Neural cell (in vitro differentiated cells): ENCODE measurements around the gene SLC44A4. TPM values are rescaled to one million over a fixed set of nuclear protein-coding genes. Genes with fewer than 3 reads are reported as not detected.

Source experiments
- H2AFZ ChIP-seq: fragments of 200-600, 300-800 bp; sonication (generic), shearing (Covaris generic); 2 replicates; pipeline ENCODE4 v1.6.0; 2014; ENCODE audit warnings: low read depth, mild to moderate bottlenecking, antibody characterized with exemption, low read length, moderate library complexity
- H3F3A ChIP-seq: fragments of 200-600 bp; shearing (Covaris generic); 2 replicates; pipeline ENCODE4 v1.6.1; 2016; ENCODE audit warnings: mild to moderate bottlenecking, moderate library complexity, mixed read lengths, antibody characterized with exemption, low read length; ENCODE audit not compliant: insufficient read depth, poor library complexity, severe bottlenecking
- H3K27ac ChIP-seq: fragments of 200-600, 300-800 bp; sonication (generic), shearing (Covaris generic); 2 replicates; pipeline ENCODE4 v1.5.1; 2014; ENCODE audit warnings: mild to moderate bottlenecking, low read length, moderate library complexity
- H3K27me3 ChIP-seq: fragments of 300-800, 200-600 bp; sonication (generic), shearing (Covaris generic); 2 replicates; pipeline ENCODE4 v1.6.0; 2014; ENCODE audit warnings: mild to moderate bottlenecking, low read depth, low read length, moderate library complexity; ENCODE audit not compliant: insufficient read depth
- H3K36me3 ChIP-seq: fragments of 300-800, 200-600 bp; sonication (generic), shearing (Covaris generic); 2 replicates; pipeline ENCODE4 v1.5.1; 2014; ENCODE audit warnings: mild to moderate bottlenecking, antibody characterized with exemption, low read length, moderate library complexity; ENCODE audit not compliant: insufficient read depth
- H3K4me2 ChIP-seq: fragments of 300-800, 200-600 bp; sonication (generic), shearing (Covaris generic); 2 replicates; pipeline ENCODE4 v1.6.0; 2014; ENCODE audit warnings: mild to moderate bottlenecking, low read length
- H3K4me3 ChIP-seq: fragments of 300-800, 200-600 bp; sonication (generic), shearing (Covaris generic); 2 replicates; pipeline ENCODE4 v1.5.1; 2014; ENCODE audit warnings: mild to moderate bottlenecking, low read length, moderate library complexity
- H3K79me2 ChIP-seq: fragments of 200-600 bp; shearing (Covaris generic); replicated peaks from 2 replicates; pipeline ENCODE4 v1.6.0; 2014; ENCODE audit warnings: mild to moderate bottlenecking, low read length, moderate library complexity; ENCODE audit not compliant: insufficient read depth
- H3K9ac ChIP-seq: fragments of 300-800, 200-600 bp; sonication (generic), shearing (Covaris generic); 2 replicates; pipeline ENCODE4 v1.6.1; 2016; ENCODE audit warnings: mild to moderate bottlenecking, low read length, mixed read lengths
- H3K9me2 ChIP-seq: fragments of 200-600 bp; shearing (Covaris generic); 2 replicates; pipeline ENCODE4 v1.6.1; 2016; ENCODE audit warnings: mild to moderate bottlenecking, low read length, mixed read lengths; ENCODE audit not compliant: insufficient read depth
- H3K9me3 ChIP-seq: fragments of 200-600, 300-800 bp; sonication (generic), shearing (Covaris generic); 2 replicates; pipeline ENCODE4 v1.6.1; 2016; ENCODE audit warnings: mild to moderate bottlenecking, mixed run types, low read length, moderate library complexity, mixed read lengths
- H4K20me1 ChIP-seq: fragments of 200-600 bp; shearing (Covaris generic); 2 replicates; pipeline ENCODE4 v1.6.1; 2016; ENCODE audit warnings: mild to moderate bottlenecking, mixed run types; ENCODE audit not compliant: insufficient read depth
- CTCF ChIP-seq: fragments of 450-650 bp; IDR thresholded peaks from 2 replicates; pipeline ENCODE4 v1.5.1; 2014; ENCODE audit warnings: antibody characterized with exemption, mild to moderate bottlenecking, moderate library complexity; ENCODE audit not compliant: poor library complexity, severe bottlenecking
- EP300 ChIP-seq: fragments of 450-650 bp; conservative IDR thresholded peaks from 2 replicates; pipeline ENCODE4 v1.6.1; 2014; ENCODE audit warnings: antibody characterized with exemption, mild to moderate bottlenecking, moderate library complexity; ENCODE audit not compliant: poor library complexity, severe bottlenecking
- EZH2 ChIP-seq: fragments of 200-600, 300-800 bp; shearing (Covaris generic), sonication (generic); IDR thresholded peaks from 2 replicates; pipeline ENCODE4 v1.6.1; 2014; ENCODE audit warnings: antibody characterized with exemption, low read length, borderline replicate concordance, mild to moderate bottlenecking; ENCODE audit not compliant: insufficient read depth, poor library complexity, severe bottlenecking
- MXI1 ChIP-seq: fragments of 450-650 bp; conservative IDR thresholded peaks from 2 replicates; pipeline ENCODE4 v1.6.1; 2014; ENCODE audit warnings: antibody characterized with exemption, mild to moderate bottlenecking; ENCODE audit not compliant: poor library complexity, severe bottlenecking
- POLR2AphosphoS5 ChIP-seq: IDR thresholded peaks from 2 replicates; pipeline ENCODE4 v1.6.1; 2012
- RAD21 ChIP-seq: fragments of 450-650 bp; conservative IDR thresholded peaks from 2 replicates; pipeline ENCODE4 v1.6.1; 2014; ENCODE audit warnings: antibody characterized with exemption, mild to moderate bottlenecking, moderate library complexity
- REST ChIP-seq: IDR thresholded peaks from 2 replicates; pipeline ENCODE4 v1.6.1; 2012; ENCODE audit warnings: borderline replicate concordance
- SMC3 ChIP-seq: fragments of 450-650 bp; conservative IDR thresholded peaks from 2 replicates; pipeline ENCODE4 v1.6.1; 2014; ENCODE audit warnings: antibody characterized with exemption, mild to moderate bottlenecking, moderate library complexity; ENCODE audit not compliant: poor library complexity
- TAF1 ChIP-seq: IDR thresholded peaks from 2 replicates; pipeline ENCODE4 v1.6.1; 2012; ENCODE audit warnings: low read depth
- polyA plus RNA-seq: library from polyadenylated mRNA; depleted of rRNA; stranded (reverse); fragments of >200 nt; gene quantifications from 2 replicates; pipeline ENCODE4 v1.2.3, GENCODE V29; 2014
- small RNA-seq, 3 experiments: library from RNA; depleted of rRNA; stranded (forward); fragments of <200 nt; gene quantifications; one replicate each; pipeline ENCODE3, GENCODE V24; 2012

SLC44A4 gene
- polyA plus RNA-seq, 1 donor from 2014 or later, result 0.09 TPM

- Histone ChIP-seq H3K4me2 (no peak overlapping the region), H3K27ac (no peak overlapping the region), H4K20me1 (no peaks in the 10 kb centered on the region), H3K9me3 (no peaks in the 10 kb centered on the region), H3K36me3 (no peaks in the 10 kb centered on the region), H2AFZ (no peak overlapping the region), H3K9ac (no peak overlapping the region), H3K27me3 (no peaks in the 10 kb centered on the region), H3K9me2 (no peaks in the 10 kb centered on the region), H3K79me2 (no peaks in the 10 kb centered on the region), H3K4me3 (no peak overlapping the region), H3F3A (no peaks in the 10 kb centered on the region)
- no peak for TF ChIP-seq SMC3
- no peak for TF ChIP-seq MXI1
- TF ChIP-seq TAF1, result no peak
- no peak for TF ChIP-seq REST
- TF ChIP-seq CTCF, result no peak
- TF ChIP-seq POLR2AphosphoS5, result no peak
- TF ChIP-seq RAD21, result no peak
- TF ChIP-seq EP300, result no peak
- TF ChIP-seq EZH2, result no peak
Observed at GRCh38 chr6:31813465-31813849, 65.3 kb downstream of the SLC44A4 start.

Small RNA genes within 50 kb of the gene (small RNA-seq; reads per million reads assigned to genes)
- gene SNORD48, result 6.5 to 15.3 (median 10.7) reads per million in 3 experiments
- gene SNORD52, result 0 reads per million in 3 experiments

Other genes with a start within 250 kb of the SLC44A4 start
- 203 and 204 TPM in 2 replicates for gene BAG6, start 226.3 kb downstream of the SLC44A4 start, polyA plus RNA-seq
- gene APOM, start 223.1 kb downstream of the SLC44A4 start, polyA plus RNA-seq, result 1.3 and 4.4 TPM in 2 replicates
- 17.2 and 24.3 TPM in 2 replicates for gene C6orf47, start 218.2 kb downstream of the SLC44A4 start, polyA plus RNA-seq
- 18.4 and 21.9 TPM in 2 replicates for gene GPANK1, start 214.0 kb downstream of the SLC44A4 start, polyA plus RNA-seq
- 130 and 135 TPM in 2 replicates for gene CSNK2B, start 212.9 kb downstream of the SLC44A4 start, polyA plus RNA-seq
- gene LY6G5B, start 209.0 kb downstream of the SLC44A4 start, polyA plus RNA-seq, result 4.0 and 7.7 TPM in 2 replicates
- 13.4 and 26.6 TPM in 2 replicates for gene LY6G5C, start 197.9 kb downstream of the SLC44A4 start, polyA plus RNA-seq
- 130 and 154 TPM in 2 replicates for gene ABHD16A, start 175.7 kb downstream of the SLC44A4 start, polyA plus RNA-seq
- not detected in 2 replicates for gene LY6G6F, start 172.1 kb downstream of the SLC44A4 start, polyA plus RNA-seq
- not detected in 2 replicates for gene LY6G6D, start 163.6 kb downstream of the SLC44A4 start, polyA plus RNA-seq
- gene LY6G6C, start 157.3 kb downstream of the SLC44A4 start, polyA plus RNA-seq, result 0.78 and 0.88 TPM in 2 replicates
- not detected in 2 replicates for gene MPIG6B, start 155.6 kb downstream of the SLC44A4 start, polyA plus RNA-seq
- 386 and 410 TPM in 2 replicates for gene DDAH2, start 149.7 kb downstream of the SLC44A4 start, polyA plus RNA-seq
- 5.5 and 5.7 TPM in 2 replicates for gene CLIC1, start 142.5 kb downstream of the SLC44A4 start, polyA plus RNA-seq
- 5.1 and 7.8 TPM in 2 replicates for gene MSH5, start 139.0 kb downstream of the SLC44A4 start, polyA plus RNA-seq
- gene SAPCD1, start 116.3 kb downstream of the SLC44A4 start, polyA plus RNA-seq, result 1.3 TPM in 1 of 2 replicates, not detected in the other
- 5.3 and 5.7 TPM in 2 replicates for gene VWA7, start 101.7 kb downstream of the SLC44A4 start, polyA plus RNA-seq
- 40.9 and 49.4 TPM in 2 replicates for gene VARS1, start 83.2 kb downstream of the SLC44A4 start, polyA plus RNA-seq
- gene LSM2, start 72.0 kb downstream of the SLC44A4 start, polyA plus RNA-seq, result 68.5 and 87.6 TPM in 2 replicates
- gene HSPA1L, start 63.7 kb downstream of the SLC44A4 start, polyA plus RNA-seq, result 1.6 and 2.6 TPM in 2 replicates
- gene HSPA1A, start 63.5 kb downstream of the SLC44A4 start, polyA plus RNA-seq, result 50.9 and 54.5 TPM in 2 replicates
- 120 and 128 TPM in 2 replicates for gene HSPA1B, start 51.3 kb downstream of the SLC44A4 start, polyA plus RNA-seq
- 40.9 and 47.0 TPM in 2 replicates for gene NEU1, start 16.2 kb downstream of the SLC44A4 start, polyA plus RNA-seq
- gene EHMT2, start 18.7 kb upstream of the SLC44A4 start, polyA plus RNA-seq, result 102 and 121 TPM in 2 replicates
- gene ZBTB12, start 23.1 kb upstream of the SLC44A4 start, polyA plus RNA-seq, result 19.2 and 21.4 TPM in 2 replicates
- gene C2, start 48.7 kb upstream of the SLC44A4 start, polyA plus RNA-seq, result 1.2 and 1.5 TPM in 2 replicates
- 0.97 TPM in 1 of 2 replicates, not detected in the other for gene CFB, start 67.1 kb upstream of the SLC44A4 start, polyA plus RNA-seq
- gene NELFE, start 80.0 kb upstream of the SLC44A4 start, polyA plus RNA-seq, result 103 and 117 TPM in 2 replicates
- gene SKIC2, start 80.2 kb upstream of the SLC44A4 start, polyA plus RNA-seq, result 48.2 and 51.7 TPM in 2 replicates
- 20.0 and 29.2 TPM in 2 replicates for gene DXO, start 93.1 kb upstream of the SLC44A4 start, polyA plus RNA-seq
- gene C4A, start 103.1 kb upstream of the SLC44A4 start, polyA plus RNA-seq, result 4.4 and 7.2 TPM in 2 replicates
- gene C4B, start 135.8 kb upstream of the SLC44A4 start, polyA plus RNA-seq, result 4.4 and 4.6 TPM in 2 replicates
- 1.9 and 4.5 TPM in 2 replicates for gene CYP21A2, start 159.4 kb upstream of the SLC44A4 start, polyA plus RNA-seq
- 3.3 and 3.6 TPM in 2 replicates for gene TNXB, start 230.3 kb upstream of the SLC44A4 start, polyA plus RNA-seq
- gene ATF6B, start 249.2 kb upstream of the SLC44A4 start, polyA plus RNA-seq, result 44.3 and 49.3 TPM in 2 replicates